Astrocyte of the cerebellum (primary cell): ENCODE measurements around the gene ENG.

Source experiments
- DNase-seq: peaks from one replicate; pipeline ENCODE4 v3.0.0-alpha.2; 2011; ENCODE audit warnings: low read depth
- H3K4me3 ChIP-seq: 2 replicates; pipeline ENCODE4 v1.5.1; 2011; ENCODE audit warnings: mild to moderate bottlenecking, low read depth, low read length, moderate library complexity
- in situ Hi-C: cut with HindIII; loops from 2 replicates; pipeline ENCODE4 v1.10.0; 2017; ENCODE audit warnings: low sequenced_read_pairs
- TF ChIP-seq, protein P1 (sequence below): IDR thresholded peaks from 2 replicates; pipeline ENCODE4 v1.5.1; 2012; ENCODE audit warnings: low read length, low read depth, moderate library complexity, mild to moderate bottlenecking; ENCODE audit errors: missing control alignments

ENG gene

DNA sequence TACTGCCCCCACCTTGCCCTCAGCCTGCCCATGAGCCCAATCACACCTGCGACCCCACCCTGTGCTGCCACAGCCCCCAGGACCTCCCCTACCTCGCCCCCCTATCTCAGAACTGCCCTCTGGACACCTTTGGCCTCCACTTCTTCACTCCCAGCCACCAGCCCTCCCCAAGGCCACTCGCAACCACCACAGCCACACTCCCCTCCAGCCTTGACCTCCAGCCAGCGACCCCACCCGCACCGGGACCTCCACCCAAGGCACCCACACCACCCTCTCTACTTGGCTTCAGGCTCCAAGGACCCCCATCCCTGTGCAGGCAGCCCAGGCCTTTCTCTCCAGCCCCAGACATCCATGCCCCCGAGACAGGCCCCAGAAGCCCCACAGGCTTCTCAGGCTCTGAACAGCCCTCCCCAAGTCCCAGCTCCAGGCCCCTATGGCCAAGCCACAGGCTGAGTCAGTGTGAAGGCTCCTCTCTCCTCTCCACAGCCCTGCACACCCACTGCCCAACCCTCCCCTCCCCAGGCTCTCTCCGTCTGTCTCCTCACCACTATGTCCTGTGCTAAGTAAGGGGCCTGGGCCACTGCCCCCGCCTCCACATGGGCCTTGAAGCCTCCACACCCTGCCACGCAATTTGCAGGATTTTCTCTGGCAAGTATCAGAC lies 21.0 kb upstream of the ENG start:
- TF ChIP-seq, protein P1, sequence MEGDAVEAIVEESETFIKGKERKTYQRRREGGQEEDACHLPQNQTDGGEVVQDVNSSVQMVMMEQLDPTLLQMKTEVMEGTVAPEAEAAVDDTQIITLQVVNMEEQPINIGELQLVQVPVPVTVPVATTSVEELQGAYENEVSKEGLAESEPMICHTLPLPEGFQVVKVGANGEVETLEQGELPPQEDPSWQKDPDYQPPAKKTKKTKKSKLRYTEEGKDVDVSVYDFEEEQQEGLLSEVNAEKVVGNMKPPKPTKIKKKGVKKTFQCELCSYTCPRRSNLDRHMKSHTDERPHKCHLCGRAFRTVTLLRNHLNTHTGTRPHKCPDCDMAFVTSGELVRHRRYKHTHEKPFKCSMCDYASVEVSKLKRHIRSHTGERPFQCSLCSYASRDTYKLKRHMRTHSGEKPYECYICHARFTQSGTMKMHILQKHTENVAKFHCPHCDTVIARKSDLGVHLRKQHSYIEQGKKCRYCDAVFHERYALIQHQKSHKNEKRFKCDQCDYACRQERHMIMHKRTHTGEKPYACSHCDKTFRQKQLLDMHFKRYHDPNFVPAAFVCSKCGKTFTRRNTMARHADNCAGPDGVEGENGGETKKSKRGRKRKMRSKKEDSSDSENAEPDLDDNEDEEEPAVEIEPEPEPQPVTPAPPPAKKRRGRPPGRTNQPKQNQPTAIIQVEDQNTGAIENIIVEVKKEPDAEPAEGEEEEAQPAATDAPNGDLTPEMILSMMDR = no peak
- peak overlapping the region; percentile 24 for H3K4me3 ChIP-seq
- in situ Hi-C loops = no loop called here
- DNase-seq = peak; percentile 42

DNA sequence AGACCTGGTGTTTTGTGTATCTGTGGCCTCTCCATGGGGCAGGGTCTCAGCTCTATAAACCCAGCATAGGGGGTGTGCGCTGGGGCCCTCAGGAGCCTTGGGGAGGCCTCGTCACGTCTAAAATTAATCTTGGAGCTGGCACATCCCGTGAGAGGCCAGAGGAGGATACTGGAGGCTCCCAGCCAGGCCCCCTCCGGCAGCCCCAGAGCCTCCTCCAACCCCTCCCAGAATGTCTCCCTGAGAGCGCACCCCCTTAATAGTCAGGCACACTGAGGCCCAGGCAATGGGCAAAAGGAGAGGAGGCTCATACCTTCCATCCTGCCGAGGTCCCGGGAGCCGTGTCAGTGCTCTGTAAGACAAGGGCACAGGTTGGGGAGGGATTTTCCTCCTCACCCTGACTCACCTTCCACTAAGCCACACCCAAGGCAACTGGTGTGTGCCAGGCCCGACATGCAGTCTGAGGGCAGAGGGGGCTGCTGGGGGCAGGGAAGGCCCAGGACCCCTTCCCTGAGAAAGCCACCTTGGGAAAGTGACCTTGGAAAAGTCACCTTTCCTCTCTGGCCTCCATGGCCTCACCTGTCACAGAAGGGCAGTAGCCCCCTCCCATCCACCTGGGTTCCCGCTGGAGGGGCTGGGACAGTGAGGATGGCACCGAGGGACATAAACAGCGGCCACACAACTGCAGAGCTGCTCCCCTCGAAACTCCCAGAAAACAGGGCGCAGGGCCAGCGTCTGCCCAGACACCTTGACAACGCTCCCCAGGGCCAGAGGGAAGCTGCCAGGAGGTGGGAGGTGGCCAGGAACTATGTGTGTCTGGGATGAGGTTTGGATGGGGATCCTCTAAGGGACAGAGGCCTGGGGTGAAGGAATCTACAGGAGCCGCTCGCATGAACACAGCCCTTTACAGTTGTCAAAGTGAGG lies 20.1 kb upstream of the ENG start:
- in situ Hi-C loops = loop anchor here (5.0 to 25.0 kb wide), 2 partner anchors 112 to 237 kb away; no protein-coding TSS in a partner anchor
- TF ChIP-seq, protein P1 = no peak
- H3K4me3 ChIP-seq = no peak overlapping the region
- no peak for DNase-seq

DNA sequence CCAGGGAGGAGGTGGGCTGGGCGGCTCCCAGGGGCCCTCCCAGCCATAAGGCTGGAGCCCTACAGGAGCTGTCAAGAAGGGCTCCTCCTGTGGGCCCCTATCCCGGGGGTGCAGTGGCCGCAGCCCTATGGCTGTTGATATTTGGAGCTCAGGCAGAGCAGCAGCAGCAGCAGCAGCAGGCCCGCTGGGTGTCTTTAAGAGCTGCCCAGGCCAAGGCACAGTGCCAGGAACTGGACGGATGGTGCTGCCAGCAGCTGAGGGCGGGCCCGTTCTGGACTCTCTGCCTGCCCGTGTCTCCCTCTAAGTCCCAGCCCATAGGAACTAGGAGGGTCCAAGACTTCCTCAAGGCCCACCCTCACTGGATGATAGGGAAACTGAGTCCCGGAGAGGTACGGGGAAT lies 19.4 kb upstream of the ENG start:
- peak; percentile 16 for DNase-seq
- no peak overlapping the region for H3K4me3 ChIP-seq
- in situ Hi-C loops = loop anchor here (5.0 to 25.0 kb wide), 2 partner anchors 112 to 237 kb away; no protein-coding TSS in a partner anchor
- TF ChIP-seq, protein P1 = no peak

DNA sequence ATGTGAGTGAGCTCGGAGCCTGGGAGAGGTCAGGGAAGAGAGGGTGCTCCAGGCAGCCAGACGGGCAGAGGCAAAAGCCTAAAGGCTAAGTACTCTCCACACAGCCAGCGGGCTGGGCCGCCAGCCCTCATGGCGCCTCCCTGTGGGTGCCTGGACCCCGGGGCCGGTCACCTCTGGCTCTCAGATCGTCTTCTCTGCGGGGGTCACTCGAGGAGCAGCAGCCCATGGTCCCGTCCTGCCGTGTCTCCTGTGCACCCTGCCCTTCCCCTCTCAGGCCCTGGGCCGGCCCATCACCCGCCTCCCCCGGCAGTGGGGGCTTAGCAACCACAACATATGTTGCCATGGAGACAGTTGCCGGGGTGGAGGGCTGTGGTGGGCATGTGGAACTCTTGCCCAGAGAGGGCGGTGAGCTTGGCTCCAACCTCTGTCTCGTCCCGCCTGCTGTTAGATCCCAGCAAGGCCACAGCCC lies 18.8 kb upstream of the ENG start:
- no peak overlapping the region for H3K4me3 ChIP-seq
- TF ChIP-seq, protein P1 = no peak
- in situ Hi-C loops = loop anchor here (5.0 to 25.0 kb wide), 2 partner anchors 111 to 236 kb away; no protein-coding TSS in a partner anchor
- peak; percentile 23 for DNase-seq

DNA sequence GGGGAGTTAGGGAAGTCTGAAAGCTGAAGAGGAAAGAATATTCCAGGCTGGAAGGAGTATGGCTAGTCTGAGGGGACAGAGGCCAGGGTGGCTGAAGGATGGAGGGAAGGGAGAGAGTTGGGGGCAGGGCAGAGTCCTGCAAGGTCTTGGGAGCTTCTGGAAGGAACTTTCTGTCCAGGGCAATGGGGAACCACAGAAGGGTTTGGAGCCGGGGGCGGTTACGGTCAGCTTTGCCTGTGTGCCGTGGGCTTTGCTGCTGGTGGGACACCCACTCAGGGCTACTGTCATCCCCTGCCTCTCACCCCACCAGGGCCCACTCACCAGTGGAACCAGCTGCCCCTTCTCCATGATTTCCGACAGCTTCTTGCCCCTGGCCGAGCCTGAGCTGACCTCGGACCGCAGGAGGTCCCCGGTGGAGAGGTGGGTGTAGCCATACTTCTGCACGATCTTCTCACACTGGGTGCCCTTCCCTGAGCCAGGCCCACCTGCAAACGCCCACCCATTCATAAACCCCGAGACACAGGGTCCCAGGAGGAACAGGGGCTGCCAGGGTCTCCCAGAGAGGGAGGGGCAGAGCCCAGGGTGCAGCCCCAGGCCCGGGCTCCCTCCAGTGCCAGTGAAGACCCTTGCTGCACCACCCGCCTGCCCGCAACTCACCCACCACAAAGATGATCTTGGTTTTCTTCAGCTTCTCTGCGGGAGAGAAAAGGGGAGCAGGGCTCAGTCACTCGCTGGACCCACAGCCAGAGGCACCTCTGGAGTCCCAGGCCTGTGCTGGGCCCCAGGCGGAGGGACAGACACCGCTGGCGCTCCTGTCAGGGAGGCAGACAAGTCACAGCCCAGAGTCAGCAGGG lies 18.1 kb upstream of the ENG start:
- in situ Hi-C loops = loop anchor here (5.0 to 25.0 kb wide), 2 partner anchors 110 to 235 kb away; no protein-coding TSS in a partner anchor
- no peak overlapping the region for H3K4me3 ChIP-seq
- TF ChIP-seq, protein P1 = no peak
- DNase-seq = no peak

DNA sequence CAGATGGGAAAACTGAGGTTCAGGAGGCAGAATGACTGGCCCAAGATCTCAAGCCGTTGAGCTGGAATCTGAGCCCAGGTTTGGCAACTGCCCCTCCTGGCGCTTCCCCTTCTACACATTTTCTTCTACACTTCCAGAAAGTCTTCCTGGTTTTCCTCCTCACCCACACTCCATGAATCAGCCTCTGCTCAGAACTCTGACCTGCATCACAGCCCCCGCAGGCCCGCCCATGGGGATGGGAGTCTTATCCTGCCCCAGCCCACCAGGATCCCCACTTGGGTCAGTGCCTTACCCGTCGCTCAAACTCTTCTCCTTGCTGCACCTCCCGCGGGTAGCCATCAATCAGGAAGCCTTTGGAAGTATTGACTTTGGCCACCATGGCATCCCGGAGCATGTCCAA lies 17.1 kb upstream of the ENG start:
- no peak for DNase-seq
- in situ Hi-C loops = loop anchor here (5.0 to 25.0 kb wide), 2 partner anchors 109 to 234 kb away; no protein-coding TSS in a partner anchor
- TF ChIP-seq, protein P1 = no peak
- no peak overlapping the region for H3K4me3 ChIP-seq
